HepG2 (cell line): ENCODE data around the gene TOPBP1. TPM values are rescaled to one million over a fixed set of nuclear protein-coding genes. Genes with fewer than 3 reads are reported as not detected.

ENCODE experiments used
- CBX5 ChIP-seq: sonication (generic); formaldehyde crosslinking; IDR thresholded peaks from 2 replicates; pipeline ENCODE4 v1.4.0; 2020; ENCODE audit warnings: missing genetic modification reagents, borderline replicate concordance
- CEBPZ ChIP-seq: IDR thresholded peaks from 2 replicates; pipeline ENCODE4 v1.6.1; 2012; ENCODE audit warnings: low read length, improper control_type of control experiment
- CHD2 ChIP-seq: IDR thresholded peaks from 2 replicates; pipeline ENCODE4 v1.6.1; 2011; ENCODE audit warnings: low read depth, low read length, improper control_type of control experiment
- DZIP1 ChIP-seq: sonication (generic); formaldehyde crosslinking; IDR thresholded peaks from 2 replicates; pipeline ENCODE4 v1.5.0; 2020; ENCODE audit warnings: mild to moderate bottlenecking, missing genetic modification reagents
- FOXC1 ChIP-seq: sonication (generic); formaldehyde crosslinking; IDR thresholded peaks from 2 replicates; pipeline ENCODE4 v1.8.0; 2022; ENCODE audit warnings: mild to moderate bottlenecking, missing genetic modification reagents, borderline replicate concordance
- GRHL1 ChIP-seq: sonication (generic); formaldehyde crosslinking; conservative IDR thresholded peaks from 2 replicates; pipeline ENCODE4 v1.8.0; 2022; ENCODE audit warnings: missing genetic modification reagents
- HNF4A ChIP-seq: sonication (generic); formaldehyde crosslinking; IDR thresholded peaks from 2 replicates; pipeline ENCODE4 v1.4.0; 2020; ENCODE audit warnings: missing genetic modification reagents
- MEIS2 ChIP-seq: sonication (generic); formaldehyde crosslinking; IDR thresholded peaks from 2 replicates; pipeline ENCODE4 v1.9.0; 2021; ENCODE audit warnings: mild to moderate bottlenecking, missing genetic modification reagents
- RCOR2 ChIP-seq: IDR thresholded peaks from 2 replicates; pipeline ENCODE4 v1.6.1; 2016; ENCODE audit warnings: missing biosample characterization, missing genetic modification reagents
- REXO4 ChIP-seq: sonication (generic); formaldehyde crosslinking; IDR thresholded peaks from 2 replicates; pipeline ENCODE4 v1.8.0; 2022; ENCODE audit warnings: missing genetic modification reagents, mild to moderate bottlenecking, borderline replicate concordance
- SALL1 ChIP-seq: sonication (generic); formaldehyde crosslinking; IDR thresholded peaks from 2 replicates; pipeline ENCODE4 v1.8.0; 2022; ENCODE audit warnings: mild to moderate bottlenecking, missing genetic modification reagents
- ZNF17 ChIP-seq: sonication (generic); formaldehyde crosslinking; IDR thresholded peaks from 2 replicates; pipeline ENCODE4 v1.5.0; 2020; ENCODE audit warnings: mild to moderate bottlenecking, missing genetic modification reagents
- ZNF251 ChIP-seq: sonication (generic); formaldehyde crosslinking; IDR thresholded peaks from 2 replicates; pipeline ENCODE4 v1.9.0; 2021; ENCODE audit warnings: mild to moderate bottlenecking, missing genetic modification reagents
- ZNF292 ChIP-seq: sonication (generic); formaldehyde crosslinking; IDR thresholded peaks from 2 replicates; pipeline ENCODE4 v1.8.1; 2022; ENCODE audit warnings: mild to moderate bottlenecking, low read depth, missing genetic modification reagents, borderline replicate concordance
- ZNF354B ChIP-seq: sonication (generic); formaldehyde crosslinking; IDR thresholded peaks from 2 replicates; pipeline ENCODE4 v1.8.0; 2022; ENCODE audit warnings: mild to moderate bottlenecking, missing genetic modification reagents
- ZNF362 ChIP-seq: sonication (generic); formaldehyde crosslinking; IDR thresholded peaks from 2 replicates; pipeline ENCODE4 v1.4.0; 2020; ENCODE audit warnings: missing genetic modification reagents, mild to moderate bottlenecking, borderline replicate concordance
- ZNF460 ChIP-seq: sonication (generic); formaldehyde crosslinking; IDR thresholded peaks from 2 replicates; pipeline ENCODE4 v1.5.1; 2020; ENCODE audit warnings: missing genetic modification reagents, mild to moderate bottlenecking, borderline replicate concordance
- ZNF496 ChIP-seq: sonication (generic); formaldehyde crosslinking; IDR thresholded peaks from 2 replicates; pipeline ENCODE4 v1.8.1; 2023; ENCODE audit warnings: mild to moderate bottlenecking, moderate library complexity, missing genetic modification reagents; ENCODE audit not compliant: insufficient replicate concordance
- ZNF770 ChIP-seq: sonication (generic); formaldehyde crosslinking; IDR thresholded peaks from 2 replicates; pipeline ENCODE4 v1.5.0; 2020; ENCODE audit warnings: mild to moderate bottlenecking, missing genetic modification reagents
- polyA plus RNA-seq, 8 experiments: library from polyadenylated mRNA; depleted of rRNA in 3 of 8; stranded (reverse) in 7 of 8; unstranded in 1 of 8; fragments of >200 nt; fragmentation: Illumina TruSeq in 4 of 8; extraction: Trizol in 4 of 8; gene quantifications; 2 replicates each; pipeline versions ENCODE4 v1.2.1 to v1.2.3, GENCODE V29; 2011 to 2016; ENCODE audit warnings: low read depth in 4 of 8, missing spikeins in 1 of 8, mixed read lengths in 1 of 8; ENCODE audit not compliant: insufficient read depth in 1 of 8
- total RNA-seq, 5 experiments: library from RNA; depleted of rRNA; stranded (reverse); fragments of >200 nt; fragmentation: Illumina TruSeq; extraction: Trizol; gene quantifications; 2 replicates each; pipeline ENCODE4 v1.2.3, GENCODE V29; 2016; ENCODE audit warnings: low read depth in 1 of 5

Gene TOPBP1
- total and polyA plus RNA-seq, 2 of the 13 experiments (the other 11 are each of a cell fraction or from before 2014, with no cell fraction given) = 24.3 to 42.9 TPM

- TF ChIP-seq CEBPZ = no peak
- TF ChIP-seq DZIP1 (CRISPR knock-in tag) = no peak
- TF ChIP-seq CHD2 = no peak
- 0 out of 2 replicates have a peak, but pooled peaks have one; percentile 55 for TF ChIP-seq RCOR2
- TF ChIP-seq GRHL1 = no peak
- no peak for TF ChIP-seq ZNF354B (CRISPR knock-in tag)
- TF ChIP-seq ZNF496 (CRISPR knock-in tag) = no peak
- peak; percentile 84 for TF ChIP-seq ZNF460
- TF ChIP-seq SALL1 = peak; percentile 21; the same call in 1 of the 2 replicates
- TF ChIP-seq ZNF17 (CRISPR knock-in tag) = no peak
- TF ChIP-seq ZNF251 (CRISPR knock-in tag) = no peak
- TF ChIP-seq ZNF362 (CRISPR knock-in tag) = no peak
- no peak for TF ChIP-seq MEIS2 (CRISPR knock-in tag)
- TF ChIP-seq ZNF770 (CRISPR knock-in tag) = peak; percentile 98
- TF ChIP-seq CBX5 (CRISPR knock-in tag) = no peak
- no peak for TF ChIP-seq ZNF292 (CRISPR knock-in tag)
- TF ChIP-seq HNF4A (CRISPR knock-in tag) = peak; percentile 81
- no peak for TF ChIP-seq REXO4 (CRISPR knock-in tag)
- TF ChIP-seq FOXC1 (CRISPR knock-in tag) = no peak
Observed at GRCh38 chr3:133633439-133633838, 28.3 kb downstream of the TOPBP1 start (continued).
